PC-9 (cell line): Measurements from ENCODE around the gene TMUB2. TPM values are rescaled to one million over a fixed set of nuclear protein-coding genes. Genes with fewer than 3 reads are reported as not detected.

Experiments
- BruUV-seq: library from RNA; stranded (reverse); fragments of 400-500 nt; replicated peaks from 2 replicates; lab custom pipeline; 2021; lab: Mats Ljungman, UMichigan
- CTCF ChIA-PET: fragments of 300-600 bp; sonication (Branson Sonifier 250); formaldehyde crosslinking; loops from one replicate; lab custom pipeline; 2022; ENCODE audit warnings: antibody characterized with exemption; lab: Charles Lee
- POLR2A ChIA-PET: fragments of 300-600 bp; sonication (Branson Sonifier 250); formaldehyde crosslinking; loops from one replicate; lab custom pipeline; 2022; ENCODE audit warnings: antibody characterized with exemption; ENCODE audit not compliant: unreplicated experiment; lab: Charles Lee
- DNase-seq, 2 experiments: peaks; one replicate each; pipeline versions ENCODE4 v3.0.0 to v3.0.0-alpha.2; 2015 to 2022; ENCODE audit warnings: mixed read lengths in 1 of 2
- H2AFZ ChIP-seq: fragments of 200-600 bp; sonication (generic); 2 replicates; pipeline ENCODE4 v1.8.1; 2017; ENCODE audit warnings: antibody characterized with exemption
- H3F3A ChIP-seq: fragments of 200-600 bp; sonication (generic); 2 replicates; pipeline ENCODE4 v1.8.1; 2017; ENCODE audit warnings: antibody characterized with exemption, mild to moderate bottlenecking, low read depth; ENCODE audit not compliant: insufficient read depth
- H3K27ac ChIP-seq: fragments of 200-600 bp; sonication (generic); 2 replicates; pipeline ENCODE4 v1.6.1; 2016; ENCODE audit warnings: mixed run types
- H3K27me3 ChIP-seq: fragments of 200-600 bp; sonication (generic); 2 replicates; pipeline ENCODE4 v1.6.1; 2016; ENCODE audit warnings: low read depth, mixed run types; ENCODE audit not compliant: insufficient read depth
- H3K36me3 ChIP-seq: fragments of 200-600 bp; sonication (generic); 2 replicates; pipeline ENCODE4 v1.6.1; 2016; ENCODE audit warnings: low read depth, mixed run types
- H3K4me1 ChIP-seq: fragments of 200-600 bp; sonication (generic); replicated peaks from 2 replicates; pipeline ENCODE4 v1.6.1; 2016; ENCODE audit warnings: mixed run types; ENCODE audit not compliant: insufficient read depth
- H3K4me2 ChIP-seq: fragments of 200-600 bp; sonication (generic); 2 replicates; pipeline ENCODE4 v1.6.1; 2017; ENCODE audit warnings: mixed run types
- H3K4me3 ChIP-seq: fragments of 200-600 bp; sonication (generic); 2 replicates; pipeline ENCODE4 v1.6.1; 2016; ENCODE audit warnings: mixed run types
- H3K79me2 ChIP-seq: fragments of 200-600 bp; sonication (generic); 2 replicates; pipeline ENCODE4 v1.6.1; 2017; ENCODE audit warnings: low read depth, mixed run types
- H3K9me2 ChIP-seq: fragments of 200-600 bp; sonication (generic); 2 replicates; pipeline ENCODE4 v1.8.1; 2017; ENCODE audit warnings: mild to moderate bottlenecking; ENCODE audit not compliant: insufficient read depth
- H3K9me3 ChIP-seq: fragments of 200-600 bp; sonication (generic); 2 replicates; pipeline ENCODE4 v1.8.1; 2016; ENCODE audit warnings: low read depth; ENCODE audit not compliant: insufficient read depth
- H4K20me1 ChIP-seq: fragments of 200-600 bp; sonication (generic); 2 replicates; pipeline ENCODE4 v1.8.1; 2017; ENCODE audit not compliant: insufficient read depth
- CTCF ChIP-seq: fragments of 200-600 bp; sonication (generic); conservative IDR thresholded peaks from 2 replicates; pipeline ENCODE4 v1.6.1; 2017; ENCODE audit warnings: mixed run types, antibody characterized with exemption, mild to moderate bottlenecking, moderate library complexity
- EZH2 ChIP-seq: fragments of 200-600 bp; sonication (generic); IDR thresholded peaks from 2 replicates; pipeline ENCODE4 v1.8.0; 2017; ENCODE audit warnings: antibody characterized with exemption, low read depth
- intact Hi-C: fragments of 100-400 bp; cut with micrococcal nuclease; formaldehyde crosslinking; loops from one replicate; pipeline ENCODE4 v1.10.0; 2022; ENCODE audit not compliant: unreplicated experiment
- total RNA-seq: library from RNA; stranded (reverse); gene quantifications from 2 replicates; pipeline ENCODE4 v1.2.3, GENCODE V29; 2021

TMUB2 gene
- total RNA-seq, 1 experiment from 2014 or later: 45.5 TPM

DNA sequence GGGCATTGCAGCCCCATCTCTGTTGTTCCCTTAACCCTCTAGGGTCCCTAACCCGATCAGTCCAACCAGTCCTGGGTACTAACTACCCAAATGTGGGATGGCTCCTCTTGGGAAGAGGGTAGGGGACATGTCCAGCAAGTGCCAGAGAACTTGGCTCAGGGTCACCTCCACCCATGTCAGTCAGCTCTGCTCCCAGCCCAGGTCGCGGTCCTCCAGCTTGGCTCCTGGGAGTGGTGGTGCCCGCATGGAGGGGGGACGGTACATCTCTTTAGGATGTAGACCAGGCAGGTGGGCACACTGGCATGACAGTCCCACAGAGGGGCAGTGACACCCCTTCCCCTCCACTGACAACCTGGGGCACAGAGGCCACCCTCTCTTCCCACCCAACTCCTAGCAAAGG, 6.0 kb downstream of the TMUB2 start:
- Histone ChIP-seq H3K36me3 (peaks cover 7% of the 10 kb centered on the region), H3F3A (peaks cover 42% of the 10 kb centered on the region), H3K27ac (no peak overlapping the region; the same call in 1 of the 2 replicates), H3K4me1 (peaks cover 25% of the 10 kb centered on the region), H3K4me2 (peak overlapping the region; percentile 28; the same call in 1 of the 2 replicates), H2AFZ (no peak overlapping the region), H3K79me2 (peaks cover 24% of the 10 kb centered on the region), H3K27me3 (no peaks in the 10 kb centered on the region), H4K20me1 (peaks cover 12% of the 10 kb centered on the region), H3K9me3 (no peaks in the 10 kb centered on the region), H3K4me3 (no peak overlapping the region), H3K9me2 (no peaks in the 10 kb centered on the region)
- no peak for DNase-seq
- TF ChIP-seq EZH2: no peak
- TF ChIP-seq CTCF: no peak
- ChIA-PET POLR2A (no interaction called here), CTCF (no interaction called here)
- BruUV-seq: no TSS peak
- intact Hi-C loops: no loop called here

DNA sequence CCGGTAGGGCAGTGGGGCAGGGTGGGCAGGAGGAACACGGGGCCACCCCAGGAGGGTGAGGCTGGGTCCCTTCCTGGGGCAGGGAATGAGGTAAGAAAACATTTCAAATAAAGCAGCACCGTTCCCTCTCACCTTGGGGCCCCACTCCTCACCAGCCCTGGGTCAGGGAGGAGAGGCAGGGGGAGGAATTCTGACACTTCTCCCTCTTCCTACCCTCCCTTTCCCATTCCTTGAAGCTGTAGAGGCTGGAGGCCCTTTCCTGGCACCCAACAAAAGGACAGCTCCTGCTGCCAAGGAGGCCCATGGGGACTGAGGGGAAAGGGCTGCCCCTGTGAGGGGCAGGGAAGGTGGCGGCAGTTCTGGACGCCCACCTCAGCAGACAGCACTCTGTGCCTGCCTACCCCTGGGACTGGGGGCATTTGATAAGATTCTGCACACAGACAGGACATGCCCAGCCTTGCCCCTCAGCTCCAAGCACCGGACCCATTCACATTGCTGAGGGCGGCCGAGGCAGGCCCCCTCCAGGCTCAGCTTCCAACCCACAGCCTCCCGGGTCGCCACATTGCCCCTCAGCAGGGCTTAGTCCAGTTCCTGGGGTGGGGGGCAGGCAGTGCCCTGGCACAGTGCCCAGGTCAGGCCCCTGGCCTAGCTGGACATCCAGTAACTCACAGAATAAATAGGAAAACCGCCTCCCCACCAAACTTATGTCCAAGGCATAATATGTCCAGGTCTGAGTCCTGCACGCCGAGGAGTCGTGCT, 6.7 kb downstream of the TMUB2 start:
- Histone ChIP-seq H3K36me3 (peaks cover 7% of the 10 kb centered on the region), H2AFZ (no peak overlapping the region), H3K27ac (no peak overlapping the region), H3K9me2 (no peaks in the 10 kb centered on the region), H3K4me2 (peak overlapping the region; percentile 28; the same call in 1 of the 2 replicates), H3K4me3 (no peak overlapping the region), H3K79me2 (peaks cover 28% of the 10 kb centered on the region), H3F3A (peaks cover 41% of the 10 kb centered on the region), H4K20me1 (peaks cover 12% of the 10 kb centered on the region), H3K4me1 (peaks cover 24% of the 10 kb centered on the region), H3K27me3 (no peaks in the 10 kb centered on the region), H3K9me3 (no peaks in the 10 kb centered on the region)
- ChIA-PET CTCF (no interaction called here), POLR2A (no interaction called here)
- intact Hi-C loops: no loop called here
- no TSS peak for BruUV-seq
- TF ChIP-seq CTCF (no peak), EZH2 (no peak)
- no peak for DNase-seq

DNA sequence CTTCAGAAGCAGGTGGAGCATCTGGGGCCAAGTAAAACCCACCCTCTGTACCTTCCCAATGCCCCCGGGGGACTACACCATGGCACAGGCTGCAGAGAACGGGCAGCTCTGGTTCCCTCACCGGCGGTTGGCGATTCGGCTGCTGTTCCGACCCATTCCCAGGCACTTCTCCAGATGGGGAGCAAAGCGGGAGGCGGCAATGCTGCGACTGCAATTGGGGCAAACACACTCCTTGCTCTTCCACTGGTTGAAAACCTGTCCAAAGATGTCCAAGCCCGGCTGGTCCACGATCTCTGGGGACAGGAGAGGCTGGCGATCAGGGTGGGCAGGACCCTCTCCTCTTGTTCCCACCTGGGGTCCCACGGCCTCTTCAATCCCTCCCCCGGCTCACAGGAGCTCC, 10.3 kb downstream of the TMUB2 start:
- Histone ChIP-seq H3K9me3 (no peaks in the 10 kb centered on the region), H3K79me2 (peaks cover 45% of the 10 kb centered on the region), H3K4me1 (peaks cover 28% of the 10 kb centered on the region), H4K20me1 (peaks cover 8% of the 10 kb centered on the region), H3K27ac (no peak overlapping the region), H3K27me3 (no peaks in the 10 kb centered on the region), H3K4me2 (no peak overlapping the region), H3K36me3 (peaks cover 7% of the 10 kb centered on the region), H3K9me2 (no peaks in the 10 kb centered on the region), H2AFZ (no peak overlapping the region), H3F3A (peaks cover 35% of the 10 kb centered on the region), H3K4me3 (no peak overlapping the region)
- POLR2A ChIA-PET: no interaction called here
- TF ChIP-seq CTCF (no peak), EZH2 (no peak)
- no TSS peak for BruUV-seq
- no peak for DNase-seq
- intact Hi-C loops: no loop called here
- CTCF ChIA-PET: no interaction called here
